GM12878 (cell line): ENCODE data around the gene ITCH. TPM values are rescaled to one million over a fixed set of nuclear protein-coding genes. Genes with fewer than 3 reads are reported as not detected.
A peak's percentile ranks its signal among the peaks of the same experiment; 100 is the strongest.

Source experiments
- ATAC-seq: fragments of 200-7000 bp; cut with Tn5 transposase; 3 replicates; pipeline ENCODE4 v1.9.1; 2020; ENCODE audit warnings: mild to moderate bottlenecking, moderate library complexity
- BruUV-seq: library from RNA; stranded (reverse); fragments of 400-500 nt; replicated peaks from 2 replicates; lab custom pipeline; 2021; lab: Mats Ljungman, UMichigan
- CTCF ChIA-PET: fragments of 300-600 bp; sonication (Branson Sonifier 250); formaldehyde crosslinking; extraction: SDS; loops from one replicate; lab custom pipeline; 2021; ENCODE audit warnings: inconsistent platforms; lab: Yijun Ruan, JAX
- POLR2A ChIA-PET: fragments of 350-600 bp; formaldehyde crosslinking; extraction: SDS; loops from one replicate; lab custom pipeline; 2021; ENCODE audit warnings: inconsistent platforms; lab: Charles Lee
- RAD21 ChIA-PET: fragments of 300-600 bp; sonication (Branson Sonifier 250); formaldehyde crosslinking; loops from one replicate; lab custom pipeline; 2023; ENCODE audit warnings: antibody characterized with exemption; ENCODE audit not compliant: unreplicated experiment; lab: Charles Lee
- SMC1A ChIA-PET: fragments of 300-600 bp; sonication (Branson Sonifier 250); formaldehyde crosslinking; loops from one replicate; lab custom pipeline; 2023; ENCODE audit not compliant: unreplicated experiment, uncharacterized antibody; lab: Charles Lee
- DNase-seq: peaks from one replicate; pipeline ENCODE4 v3.0.0-alpha.2; 2011; ENCODE audit warnings: low read depth, low spot score
- FAIRE-seq: peaks from 3 replicates; lab custom pipeline; 2011; peaks lifted over from hg19 to GRCh38; lab: Jason Lieb, UNC
- H2AFZ ChIP-seq: 2 replicates; pipeline ENCODE4 v1.6.0; 2011; ENCODE audit warnings: low read depth, low read length, control low read depth; ENCODE audit not compliant: control insufficient read depth
- H3K27ac ChIP-seq: 2 replicates; pipeline ENCODE4 v1.5.1; 2011; ENCODE audit warnings: control low read depth; ENCODE audit not compliant: control insufficient read depth, insufficient read depth
- H3K27me3 ChIP-seq, 2 experiments: replicated peaks in 1 of 2; 2 replicates each; pipeline versions ENCODE4 v1.6.0 to v1.6.1; 2011; ENCODE audit warnings: low read length in 1 of 2; ENCODE audit not compliant: control insufficient read depth in 2 of 2, insufficient read depth in 2 of 2
- H3K36me3 ChIP-seq, 2 experiments: 2 replicates each; pipeline ENCODE4 v1.5.1; 2011; ENCODE audit warnings: low read length in 1 of 2; ENCODE audit not compliant: control insufficient read depth in 2 of 2, insufficient read depth in 2 of 2
- H3K4me1 ChIP-seq: 2 replicates; pipeline ENCODE4 v1.6.1; 2011; ENCODE audit warnings: mild to moderate bottlenecking, low read length, moderate library complexity, mixed read lengths; ENCODE audit not compliant: control insufficient read depth, insufficient read depth
- H3K4me2 ChIP-seq: 2 replicates; pipeline ENCODE4 v1.6.0; 2011; ENCODE audit warnings: control low read depth; ENCODE audit not compliant: control insufficient read depth, insufficient read depth
- H3K4me3 ChIP-seq: fragments of 200-600 bp; sonication (generic); 2 replicates; pipeline ENCODE4 v1.5.1; 2016
- H3K79me2 ChIP-seq: 2 replicates; pipeline ENCODE4 v1.6.0; 2011; ENCODE audit warnings: low read length; ENCODE audit not compliant: control insufficient read depth, insufficient read depth
- H3K9ac ChIP-seq: 2 replicates; pipeline ENCODE4 v1.8.0; 2011; ENCODE audit warnings: low read length, control low read depth, mixed read lengths; ENCODE audit not compliant: control insufficient read depth, insufficient read depth
- H3K9me3 ChIP-seq: replicated peaks from 3 replicates; pipeline ENCODE4 v1.5.1; 2011; ENCODE audit warnings: mild to moderate bottlenecking, low read length; ENCODE audit not compliant: control insufficient read depth, insufficient read depth
- H4K20me1 ChIP-seq: 2 replicates; pipeline ENCODE4 v1.6.0; 2011; ENCODE audit not compliant: control insufficient read depth, insufficient read depth
- CHD2 ChIP-seq: IDR thresholded peaks from 2 replicates; pipeline ENCODE4 v1.6.1; 2011; ENCODE audit warnings: low read depth, low read length, improper control_type of control experiment, borderline replicate concordance
- ELK1 ChIP-seq: IDR thresholded peaks from 2 replicates; pipeline ENCODE4 v1.6.1; 2012; ENCODE audit warnings: low read depth, low read length, improper control_type of control experiment
- IRF4 ChIP-seq: IDR thresholded peaks from 2 replicates; pipeline ENCODE4 v1.6.1; 2011; ENCODE audit warnings: low read depth, low read length
- POLR2A ChIP-seq: IDR thresholded peaks from 2 replicates; pipeline ENCODE4 v1.6.1; 2011; ENCODE audit warnings: low read depth, mild to moderate bottlenecking, low read length
- RAD21 ChIP-seq: IDR thresholded peaks from 2 replicates; pipeline ENCODE4 v1.6.1; 2011; ENCODE audit warnings: mild to moderate bottlenecking, low read depth, low read length, moderate library complexity; ENCODE audit not compliant: insufficient read depth
- WRNIP1 ChIP-seq: IDR thresholded peaks from 2 replicates; pipeline ENCODE4 v1.6.1; 2011; ENCODE audit warnings: low read depth, low read length, improper control_type of control experiment, borderline replicate concordance
- YY1 ChIP-seq: IDR thresholded peaks from 2 replicates; pipeline ENCODE4 v1.6.1; 2011; ENCODE audit warnings: low read depth, mild to moderate bottlenecking, low read length
- WGBS: methylation state at CpG from one replicate; pipeline ENCODE4 v1.1.6; 2016; ENCODE audit warnings: low lambda C conversion rate; ENCODE audit not compliant: insufficient replicate concordance, insufficient coverage; ENCODE audit errors: missing lambda C conversion rate; 5-methylcytosine and 5-hydroxymethylcytosine counted together
- in situ Hi-C: fragments of 300-500 bp; cut with MboI; formaldehyde crosslinking; loops from 9 replicates; pipeline ENCODE4 v1.14.3; 2018; ENCODE audit warnings: mixed read lengths
- intact Hi-C: fragments of 100-400 bp; cut with micrococcal nuclease; formaldehyde crosslinking; loops from one replicate; pipeline ENCODE4 v1.14.2; 2022; ENCODE audit not compliant: unreplicated experiment
- polyA plus RNA-seq, 11 experiments: library from polyadenylated mRNA; depleted of rRNA in 4 of 11; unstranded in 6 of 11; stranded (reverse) in 5 of 11; fragments of >200 nt; fragmentation: Nextera tagmentation in 4 of 11; fragmentation: Illumina TruSeq in 1 of 11; extraction: Ambion mirVana in 4 of 11; extraction: Trizol in 1 of 11; gene quantifications; 1 replicate in 1 of 11; 2 replicates in 10 of 11; pipeline versions ENCODE4 v1.2.1 to v1.2.3, GENCODE V29; 2011 to 2016; ENCODE audit warnings: inconsistent platforms in 2 of 11, missing spikeins in 2 of 11, low read depth in 1 of 11
- total RNA-seq, 4 experiments: library from RNA; depleted of rRNA in 3 of 4; stranded (reverse); fragments of >200 nt in 3 of 4; fragmentation: Illumina TruSeq in 1 of 4; extraction: Trizol in 1 of 4; gene quantifications; 2 replicates each; pipeline versions ENCODE4 v1.2.1 to v1.2.3, GENCODE V29; 2013 to 2021

ITCH gene
- total and polyA plus RNA-seq, 10 of the 15 experiments (the other 5 are each of a cell fraction or from before 2014, with no cell fraction given), result 7.5 to 46.1 (median 21.5) TPM

GRCh38 chr20:34541917-34542316 is 178.8 kb downstream of the ITCH start:
- TF ChIP-seq POLR2A (0 out of 2 replicates have a peak, but pooled peaks have one; percentile 10), CHD2 (no peak), WRNIP1 (no peak), ELK1 (no peak), RAD21 (no peak), YY1 (no peak), IRF4 (no peak)
- ChIA-PET SMC1A (interaction anchor here (2.3 to 4.1 kb wide), 3 partner anchors 11 to 227 kb away, joined by 6 to 32 read pairs (median 10); no protein-coding TSS in a partner anchor), RAD21 (interaction anchor here (1.1 kb wide), 1 partner anchor 166 kb away, joined by 4 read pairs; no protein-coding TSS in a partner anchor), POLR2A (no interaction called here), CTCF (interaction anchor here (1.1 to 4.6 kb wide), 3 partner anchors 20 to 230 kb away, joined by 3 to 93 read pairs (median 4); no protein-coding TSS in a partner anchor)
- Histone ChIP-seq H2AFZ (no peak overlapping the region), H3K79me2 (no peaks in the 10 kb centered on the region), H3K4me3 (no peak overlapping the region), H4K20me1 (no peaks in the 10 kb centered on the region), H3K27me3 (no peaks in the 10 kb centered on the region), H3K4me2 (no peak overlapping the region), H3K36me3 (peaks cover 9 to 12% of the 10 kb centered on the region in 2 experiments; a peak in 3 of 4 replicates), H3K4me1 (peaks cover 4% of the 10 kb centered on the region; the same call in 1 of the 2 replicates), H3K9ac (no peak overlapping the region), H3K27ac (peak overlapping the region; percentile 24; the same call in 1 of the 2 replicates), H3K9me3 (no peaks in the 10 kb centered on the region)
- no TSS peak for BruUV-seq
- in situ Hi-C loops (no loop called here), intact Hi-C loops (no loop called here)
- ATAC-seq (no peak), DNase-seq (no peak), FAIRE-seq (no peak)
- WGBS, result 87% methylated on average over 16 of the region's 16 CpGs
